K562 (cell line): ENCODE measurements around the gene HEBP2. TPM values are rescaled to one million over a fixed set of nuclear protein-coding genes. Genes with fewer than 3 reads are reported as not detected.

ENCODE experiments used
- microRNA-seq: library from miRNA; unstranded; fragments of <30 nt; microRNA quantifications from one replicate; pipeline ENCODE4, GENCODE V29; 2018; ENCODE audit warnings: borderline microRNAs expressed
- polyA plus RNA-seq, 8 experiments: library from polyadenylated mRNA; depleted of rRNA in 4 of 8; stranded (reverse) in 5 of 8; unstranded in 3 of 8; fragments of >200 nt; fragmentation: Nextera tagmentation in 2 of 8; fragmentation: Illumina TruSeq in 1 of 8; extraction: Ambion mirVana in 2 of 8; extraction: Trizol in 1 of 8; gene quantifications; 2 replicates each; pipeline versions ENCODE4 v1.2.1 to v1.2.3, GENCODE V29; 2011 to 2014; ENCODE audit warnings: inconsistent platforms in 1 of 8, missing spikeins in 1 of 8
- small RNA-seq: library from RNA; depleted of rRNA; stranded (forward); fragments of <200 nt; gene quantifications from one replicate; pipeline ENCODE3, GENCODE V24; 2014
- total RNA-seq, 7 experiments: library from RNA; depleted of rRNA in 6 of 7; stranded (reverse); fragments of >200 nt in 6 of 7; fragmentation: Illumina TruSeq in 2 of 7; extraction: Trizol in 2 of 7; gene quantifications; 2 replicates each; pipeline versions ENCODE4 v1.2.1 to v1.2.3, GENCODE V29; 2011 to 2021; ENCODE audit warnings: low replicate concordance in 1 of 7

HEBP2 gene
- total and polyA plus RNA-seq, 9 of the 15 experiments (the other 6 are each of a cell fraction or from before 2014, with no cell fraction given): 8.5 to 63.7 (median 36.9) TPM

Small RNA genes within 50 kb of the gene (microRNA-seq; reads per million reads assigned to microRNA genes)
- gene MIR3145: not detected

Small RNA genes within 50 kb of the gene (small RNA-seq; reads per million reads assigned to genes)
- gene AL031003.1 (not detected), gene AL391669.1 (not detected), gene MIR3145 (not detected)

Other genes starting within 250 kb of the HEBP2 start
- gene ARFGEF3, start 242.3 kb upstream of the HEBP2 start, total RNA-seq (2014; rRNA removed): not detected in 2 replicates
- not detected in 2 replicates for gene ARFGEF3, start 242.3 kb upstream of the HEBP2 start, total RNA-seq (2014; rRNA removed; fragmentation: Illumina TruSeq; extraction: Trizol)
- not detected in 2 replicates for gene ARFGEF3, start 242.3 kb upstream of the HEBP2 start, total RNA-seq (2015; rRNA removed; fragmentation: Illumina TruSeq; extraction: Trizol)
- gene ARFGEF3, start 242.3 kb upstream of the HEBP2 start, total RNA-seq (2021): 0.02 and 0.07 TPM in 2 replicates
- gene ARFGEF3, start 242.3 kb upstream of the HEBP2 start, polyA plus RNA-seq (2011; rRNA removed): under 0.01 TPM in 1 of 2 replicates, not detected in the other
- not detected in 2 replicates for gene ARFGEF3, start 242.3 kb upstream of the HEBP2 start, polyA plus RNA-seq (2014; fragmentation: Illumina TruSeq; extraction: Trizol)
- gene ARFGEF3, start 242.3 kb upstream of the HEBP2 start, polyA plus RNA-seq (2014; fragmentation: Nextera tagmentation; extraction: Ambion mirVana): not detected
- gene ARFGEF3, start 242.3 kb upstream of the HEBP2 start, polyA plus RNA-seq (2014; rRNA removed): not detected in 2 replicates
- gene PBOV1, start 185.7 kb upstream of the HEBP2 start, total RNA-seq (2014; rRNA removed): not detected in 2 replicates
- not detected in 2 replicates for gene PBOV1, start 185.7 kb upstream of the HEBP2 start, total RNA-seq (2014; rRNA removed; fragmentation: Illumina TruSeq; extraction: Trizol)
- not detected in 2 replicates for gene PBOV1, start 185.7 kb upstream of the HEBP2 start, total RNA-seq (2015; rRNA removed; fragmentation: Illumina TruSeq; extraction: Trizol)
- gene PBOV1, start 185.7 kb upstream of the HEBP2 start, total RNA-seq (2021): not detected in 2 replicates
- gene PBOV1, start 185.7 kb upstream of the HEBP2 start, polyA plus RNA-seq (2011; rRNA removed): not detected in 2 replicates
- not detected in 2 replicates for gene PBOV1, start 185.7 kb upstream of the HEBP2 start, polyA plus RNA-seq (2014; fragmentation: Illumina TruSeq; extraction: Trizol)
- gene PBOV1, start 185.7 kb upstream of the HEBP2 start, polyA plus RNA-seq (2014; fragmentation: Nextera tagmentation; extraction: Ambion mirVana): not detected
- gene PBOV1, start 185.7 kb upstream of the HEBP2 start, polyA plus RNA-seq (2014; rRNA removed): not detected in 2 replicates
- not detected in 2 replicates for gene SMIM28, start 26.3 kb upstream of the HEBP2 start, total RNA-seq (2014; rRNA removed)
- gene SMIM28, start 26.3 kb upstream of the HEBP2 start, total RNA-seq (2014; rRNA removed; fragmentation: Illumina TruSeq; extraction: Trizol): not detected in 2 replicates
- gene SMIM28, start 26.3 kb upstream of the HEBP2 start, total RNA-seq (2015; rRNA removed; fragmentation: Illumina TruSeq; extraction: Trizol): not detected in 2 replicates
- gene SMIM28, start 26.3 kb upstream of the HEBP2 start, total RNA-seq (2021): not detected in 2 replicates
- not detected in 2 replicates for gene SMIM28, start 26.3 kb upstream of the HEBP2 start, polyA plus RNA-seq (2011; rRNA removed)
- gene SMIM28, start 26.3 kb upstream of the HEBP2 start, polyA plus RNA-seq (2014; fragmentation: Illumina TruSeq; extraction: Trizol): not detected in 2 replicates
- gene SMIM28, start 26.3 kb upstream of the HEBP2 start, polyA plus RNA-seq (2014; fragmentation: Nextera tagmentation; extraction: Ambion mirVana): not detected
- gene SMIM28, start 26.3 kb upstream of the HEBP2 start, polyA plus RNA-seq (2014; rRNA removed): not detected in 2 replicates
- gene NHSL1, start 95.3 kb downstream of the HEBP2 start, total RNA-seq (2014; rRNA removed): not detected in 2 replicates
- gene NHSL1, start 95.3 kb downstream of the HEBP2 start, total RNA-seq (2014; rRNA removed; fragmentation: Illumina TruSeq; extraction: Trizol): not detected in 2 replicates
- gene NHSL1, start 95.3 kb downstream of the HEBP2 start, total RNA-seq (2015; rRNA removed; fragmentation: Illumina TruSeq; extraction: Trizol): not detected in 2 replicates
- gene NHSL1, start 95.3 kb downstream of the HEBP2 start, total RNA-seq (2021): 0.20 and 0.25 TPM in 2 replicates
- gene NHSL1, start 95.3 kb downstream of the HEBP2 start, polyA plus RNA-seq (2011; rRNA removed): 0.14 TPM in 1 of 2 replicates, not detected in the other
- gene NHSL1, start 95.3 kb downstream of the HEBP2 start, polyA plus RNA-seq (2014; fragmentation: Illumina TruSeq; extraction: Trizol): 0.01 and 0.09 TPM in 2 replicates
- gene NHSL1, start 95.3 kb downstream of the HEBP2 start, polyA plus RNA-seq (2014; fragmentation: Nextera tagmentation; extraction: Ambion mirVana): not detected
- gene NHSL1, start 95.3 kb downstream of the HEBP2 start, polyA plus RNA-seq (2014; rRNA removed): 0.01 TPM in 1 of 2 replicates, not detected in the other